Stimulated activated naive CD8-positive, alpha-beta T cell treated with anti-CD3 and anti-CD28 coated beads, Interleukin-15, Interleukin-2, amounts not matched to agents 100 ng/mL and 50 ng/mL, for 24 hours (primary cell): Measurements from ENCODE around the gene RHOA.

Experiments
- H3K27ac Mint-ChIP-seq: one replicate; pipeline ENCODE4 v1.8.0; 2021; ENCODE audit warnings: mild to moderate bottlenecking, mixed read lengths
- H3K27me3 Mint-ChIP-seq: one replicate; pipeline ENCODE4 v1.8.0; 2021; ENCODE audit warnings: mixed read lengths
- H3K36me3 Mint-ChIP-seq: one replicate; pipeline ENCODE4 v1.8.0; 2021; ENCODE audit warnings: low read depth, mixed read lengths
- H3K4me1 Mint-ChIP-seq: one replicate; pipeline ENCODE4 v1.8.0; 2021; ENCODE audit warnings: low read depth, mixed read lengths
- H3K4me3 Mint-ChIP-seq: one replicate; pipeline ENCODE4 v1.8.0; 2021; ENCODE audit warnings: mild to moderate bottlenecking, mixed read lengths
- H3K9me3 Mint-ChIP-seq: one replicate; pipeline ENCODE4 v1.8.0; 2021; ENCODE audit warnings: mixed read lengths

The RHOA gene

GRCh38 chr3:49411968-49412631, at the start of gene RHOA, which contains the start of gene TCTA:
RHOA (minus strand) TSS chr3:49411976; CDS start chr3:49375589, 36,387 bp downstream.
TCTA (plus strand) TSS chr3:49412423; CDS start chr3:49412427, 4 bp downstream.
- Mint-ChIP-seq H3K9me3 (no peaks in the 10 kb centered on the region), H3K36me3 (peaks cover 41% of the 10 kb centered on the region), H3K4me1 (peaks cover 72% of the 10 kb centered on the region), H3K27me3 (no peaks in the 10 kb centered on the region), H3K27ac (peak within 1 kb of the TSS; percentile 96), H3K4me3 (peak within 1 kb of the TSS; percentile 96)

- Mint-ChIP-seq H3K4me1 (no peaks in the 10 kb centered on the region), H3K36me3 (no peaks in the 10 kb centered on the region), H3K27me3 (no peaks in the 10 kb centered on the region), H3K9me3 (no peaks in the 10 kb centered on the region), H3K4me3 (no peak overlapping the region), H3K27ac (no peak overlapping the region)
Measured at GRCh38 chr3:49460956-49461355, 49.2 kb upstream of the RHOA start.

GRCh38 chr3:49460188-49460890, 48.6 kb upstream of the RHOA start:
- Mint-ChIP-seq H3K9me3 (no peaks in the 10 kb centered on the region), H3K27ac (no peak overlapping the region), H3K36me3 (no peaks in the 10 kb centered on the region), H3K27me3 (no peaks in the 10 kb centered on the region), H3K4me3 (no peak overlapping the region), H3K4me1 (no peaks in the 10 kb centered on the region)

GRCh38 chr3:49456466-49456865, 44.7 kb upstream of the RHOA start:
- Mint-ChIP-seq H3K36me3 (no peaks in the 10 kb centered on the region), H3K4me1 (no peaks in the 10 kb centered on the region), H3K4me3 (no peak overlapping the region), H3K27me3 (no peaks in the 10 kb centered on the region), H3K27ac (no peak overlapping the region), H3K9me3 (no peaks in the 10 kb centered on the region)

GRCh38 chr3:49454898-49455681, 43.3 kb upstream of the RHOA start:
- H3K27ac Mint-ChIP-seq, result no peak overlapping the region
- no peaks in the 10 kb centered on the region for H3K27me3 Mint-ChIP-seq
- no peaks in the 10 kb centered on the region for H3K9me3 Mint-ChIP-seq
- no peak overlapping the region for H3K4me3 Mint-ChIP-seq
- no peaks in the 10 kb centered on the region for H3K4me1 Mint-ChIP-seq
- no peaks in the 10 kb centered on the region for H3K36me3 Mint-ChIP-seq

GRCh38 chr3:49454458-49454857, 42.7 kb upstream of the RHOA start:
- Mint-ChIP-seq H3K27ac (no peak overlapping the region), H3K36me3 (no peaks in the 10 kb centered on the region), H3K4me1 (no peaks in the 10 kb centered on the region), H3K9me3 (no peaks in the 10 kb centered on the region), H3K4me3 (no peak overlapping the region), H3K27me3 (no peaks in the 10 kb centered on the region)

GRCh38 chr3:49453621-49454020, 41.8 kb upstream of the RHOA start:
- no peaks in the 10 kb centered on the region for H3K9me3 Mint-ChIP-seq
- no peak overlapping the region for H3K4me3 Mint-ChIP-seq
- H3K27ac Mint-ChIP-seq, result no peak overlapping the region
- H3K36me3 Mint-ChIP-seq, result no peaks in the 10 kb centered on the region
- H3K4me1 Mint-ChIP-seq, result peaks cover 5% of the 10 kb centered on the region
- H3K27me3 Mint-ChIP-seq, result no peaks in the 10 kb centered on the region

- H3K27me3 Mint-ChIP-seq, result no peaks in the 10 kb centered on the region
- no peaks in the 10 kb centered on the region for H3K9me3 Mint-ChIP-seq
- H3K4me1 Mint-ChIP-seq, result peaks cover 21% of the 10 kb centered on the region
- no peak overlapping the region for H3K4me3 Mint-ChIP-seq
- H3K27ac Mint-ChIP-seq, result no peak overlapping the region
- no peaks in the 10 kb centered on the region for H3K36me3 Mint-ChIP-seq
Measured at GRCh38 chr3:49445391-49445790, 33.6 kb upstream of the RHOA start.

- Mint-ChIP-seq H3K36me3 (no peaks in the 10 kb centered on the region), H3K4me1 (no peaks in the 10 kb centered on the region), H3K27me3 (no peaks in the 10 kb centered on the region), H3K27ac (no peak overlapping the region), H3K9me3 (no peaks in the 10 kb centered on the region), H3K4me3 (no peak overlapping the region)
Measured at GRCh38 chr3:49434731-49435130, 23.0 kb upstream of the RHOA start.

GRCh38 chr3:49428752-49429080, 16.9 kb upstream of the RHOA start:
- Mint-ChIP-seq H3K27ac (peak overlapping the region; percentile 92), H3K27me3 (no peaks in the 10 kb centered on the region), H3K4me3 (peak overlapping the region; percentile 88), H3K4me1 (peaks cover 8% of the 10 kb centered on the region), H3K36me3 (peaks cover 7% of the 10 kb centered on the region), H3K9me3 (no peaks in the 10 kb centered on the region)

GRCh38 chr3:49427586-49427985, 15.8 kb upstream of the RHOA start:
- Mint-ChIP-seq H3K4me1 (peaks cover 10% of the 10 kb centered on the region), H3K36me3 (peaks cover 11% of the 10 kb centered on the region), H3K27ac (no peak overlapping the region), H3K27me3 (no peaks in the 10 kb centered on the region), H3K9me3 (no peaks in the 10 kb centered on the region), H3K4me3 (peak overlapping the region; percentile 88)

GRCh38 chr3:49424816-49425215, 13.0 kb upstream of the RHOA start:
- H3K4me1 Mint-ChIP-seq, result peaks cover 33% of the 10 kb centered on the region
- no peak overlapping the region for H3K4me3 Mint-ChIP-seq
- no peaks in the 10 kb centered on the region for H3K27me3 Mint-ChIP-seq
- H3K9me3 Mint-ChIP-seq, result no peaks in the 10 kb centered on the region
- H3K36me3 Mint-ChIP-seq, result peaks cover 15% of the 10 kb centered on the region
- H3K27ac Mint-ChIP-seq, result no peak overlapping the region

GRCh38 chr3:49422379-49423248, 10.8 kb upstream of the RHOA start, which contains the start of gene AMT:
AMT (minus strand) TSS chr3:49422473; CDS start chr3:49422450, 23 bp downstream.
- H3K27ac Mint-ChIP-seq, result peak within 1 kb of the TSS; percentile 61

GRCh38 chr3:49421890-49422378, 10.2 kb upstream of the RHOA start:
- Mint-ChIP-seq H3K4me1 (peaks cover 42% of the 10 kb centered on the region), H3K4me3 (no peak overlapping the region), H3K36me3 (peaks cover 19% of the 10 kb centered on the region), H3K27ac (no peak overlapping the region), H3K9me3 (no peaks in the 10 kb centered on the region), H3K27me3 (no peaks in the 10 kb centered on the region)

More at GRCh38 chr3:49422379-49423248, 10.8 kb upstream of the RHOA start, which contains the start of gene AMT:
- Mint-ChIP-seq H3K27me3 (no peaks in the 10 kb centered on the region), H3K36me3 (peaks cover 19% of the 10 kb centered on the region), H3K9me3 (no peaks in the 10 kb centered on the region), H3K4me1 (peaks cover 35% of the 10 kb centered on the region), H3K4me3 (no peak within 1 kb of the TSS)
